ENCODE results near the gene PARD6A. TPM values are rescaled to one million over a fixed set of nuclear protein-coding genes. Genes with fewer than 3 reads are reported as not detected.
A peak's percentile ranks its signal among the peaks of the same experiment; 100 is the strongest.

PARD6A gene
- total and polyA plus RNA-seq, 5 donors from 2014 or later: 6.2 to 19.9 (median 17.9) TPM

DNA sequence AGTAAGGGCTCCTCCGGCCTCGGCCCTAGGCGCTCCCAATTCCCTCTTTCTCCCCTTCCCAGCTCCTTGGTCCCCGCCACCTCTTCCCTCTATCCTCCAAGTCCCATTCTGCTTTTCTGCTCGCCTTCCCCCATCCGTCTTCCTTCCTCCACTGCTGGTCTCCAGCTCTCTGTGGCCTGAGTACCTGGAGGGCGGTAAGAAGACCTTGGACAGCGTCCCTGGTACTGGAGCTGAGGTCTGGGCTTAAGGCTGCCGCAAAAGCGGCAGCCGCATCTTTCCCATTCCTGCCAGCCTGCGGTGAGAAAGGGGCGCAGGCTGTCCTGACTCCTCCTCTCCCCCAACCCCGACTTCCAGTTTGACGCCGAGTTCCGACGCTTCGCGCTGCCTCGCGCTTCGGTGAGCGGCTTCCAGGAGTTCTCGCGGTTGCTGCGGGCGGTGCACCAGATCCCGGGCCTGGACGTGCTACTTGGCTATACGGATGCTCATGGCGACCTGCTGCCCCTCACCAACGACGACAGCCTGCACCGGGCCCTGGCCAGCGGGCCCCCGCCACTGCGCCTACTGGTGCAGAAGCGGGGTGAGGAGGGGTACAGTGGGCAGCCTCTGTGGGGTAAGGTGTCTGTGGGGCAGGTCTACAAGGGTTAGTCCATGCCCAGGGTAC is 471 bp downstream of the PARD6A start:
- Mint-ChIP-seq H3K27ac (peak overlapping the region; percentile 90 to 98 (median 93)), H3K4me3 (peak overlapping the region; percentile 89 to 100 (median 94)), H3K27me3 (peaks cover 4% of the 10 kb centered on the region), H3K36me3 (no peaks in the 10 kb centered on the region), H3K9me3 (no peaks in the 10 kb centered on the region), H3K4me1 (peaks cover 0 to 45% (median 18%) of the 10 kb centered on the region in 4 donors)
- peak in 1 of 3 donors; percentile 40 for DNase-seq
- H3K27ac ChIP-seq (ENCODE audit: insufficient read depth, low read length, poor library complexity, severe bottlenecking): peak overlapping the region; percentile 98
- peaks cover 38% of the 10 kb centered on the region for H3K4me1 ChIP-seq (ENCODE audit: control insufficient read depth, insufficient read depth, low read length, poor library complexity, severe bottlenecking)
- H3K36me3 ChIP-seq (ENCODE audit: control insufficient read depth, insufficient read depth, low read length): peaks cover 5% of the 10 kb centered on the region
- H3K27me3 ChIP-seq (ENCODE audit: control insufficient read depth, insufficient read depth, low read length): no peaks in the 10 kb centered on the region
- ATAC-seq (ENCODE audit: low read depth in 2 of 2): no peak
- H3K9me3 ChIP-seq (ENCODE audit: control insufficient read depth in 2 of 2, low read length in 2 of 2): no peaks in the 10 kb centered on the region
- H3K4me3 ChIP-seq (ENCODE audit: low read depth, low read length): peak overlapping the region; percentile 68

GRCh38 chr16:67661886-67662652 is 1.3 kb downstream of the PARD6A start:
- Histone ChIP-seq H3K27ac (ENCODE audit: insufficient read depth, low read length, poor library complexity, severe bottlenecking) (no peak overlapping the region), H3K36me3 (ENCODE audit: control insufficient read depth, insufficient read depth, low read length) (no peaks in the 10 kb centered on the region), H3K27me3 (ENCODE audit: control insufficient read depth, insufficient read depth, low read length) (no peaks in the 10 kb centered on the region), H3K4me1 (ENCODE audit: control insufficient read depth, insufficient read depth, low read length, poor library complexity, severe bottlenecking) (peaks cover 44% of the 10 kb centered on the region), H3K9me3 (ENCODE audit: control insufficient read depth in 2 of 2, low read length in 2 of 2) (no peaks in the 10 kb centered on the region), H3K4me3 (ENCODE audit: low read depth, low read length) (no peak overlapping the region)
- no peaks in the 10 kb centered on the region for H3K36me3 Mint-ChIP-seq
- H3K4me3 Mint-ChIP-seq: peak overlapping the region; percentile 40 to 100 (median 91)
- no peak for DNase-seq
- H3K9me3 Mint-ChIP-seq: no peaks in the 10 kb centered on the region
- H3K27ac Mint-ChIP-seq: peak overlapping the region in 1 of 3 donors; percentile 98
- H3K4me1 Mint-ChIP-seq: peaks cover 0 to 49% (median 21%) of the 10 kb centered on the region in 4 donors
- no peak for ATAC-seq (ENCODE audit: low read depth in 2 of 2)
- peaks cover 4% of the 10 kb centered on the region for H3K27me3 Mint-ChIP-seq

- no peaks in the 10 kb centered on the region for H3K36me3 ChIP-seq (ENCODE audit: control insufficient read depth, insufficient read depth, low read length)
- H3K9me3 ChIP-seq (ENCODE audit: control insufficient read depth in 2 of 2, low read length in 2 of 2): no peaks in the 10 kb centered on the region
- peak overlapping the region in 2 of 4 donors; percentile 40 to 72 for H3K4me3 Mint-ChIP-seq
- H3K27ac Mint-ChIP-seq: no peak overlapping the region
- peaks cover 0 to 54% (median 22%) of the 10 kb centered on the region in 4 donors for H3K4me1 Mint-ChIP-seq
- no peak overlapping the region for H3K4me3 ChIP-seq (ENCODE audit: low read depth, low read length)
- ATAC-seq (ENCODE audit: low read depth in 2 of 2) (no peak), DNase-seq (no peak)
- no peak overlapping the region for H3K27ac ChIP-seq (ENCODE audit: insufficient read depth, low read length, poor library complexity, severe bottlenecking)
- H3K36me3 Mint-ChIP-seq: no peaks in the 10 kb centered on the region
- H3K9me3 Mint-ChIP-seq: no peaks in the 10 kb centered on the region
- no peaks in the 10 kb centered on the region for H3K27me3 ChIP-seq (ENCODE audit: control insufficient read depth, insufficient read depth, low read length)
- H3K4me1 ChIP-seq (ENCODE audit: control insufficient read depth, insufficient read depth, low read length, poor library complexity, severe bottlenecking): peaks cover 50% of the 10 kb centered on the region
- H3K27me3 Mint-ChIP-seq: peaks cover 4% of the 10 kb centered on the region
Measured at GRCh38 chr16:67662653-67663010, 1.9 kb downstream of the PARD6A start.

- Histone ChIP-seq H3K36me3 (ENCODE audit: control insufficient read depth, insufficient read depth, low read length) (no peaks in the 10 kb centered on the region), H3K27me3 (ENCODE audit: control insufficient read depth, insufficient read depth, low read length) (no peaks in the 10 kb centered on the region), H3K27ac (ENCODE audit: insufficient read depth, low read length, poor library complexity, severe bottlenecking) (no peak overlapping the region), H3K4me3 (ENCODE audit: low read depth, low read length) (no peak overlapping the region), H3K4me1 (ENCODE audit: control insufficient read depth, insufficient read depth, low read length, poor library complexity, severe bottlenecking) (peaks cover 52% of the 10 kb centered on the region), H3K9me3 (ENCODE audit: control insufficient read depth in 2 of 2, low read length in 2 of 2) (no peaks in the 10 kb centered on the region)
- Mint-ChIP-seq H3K27ac (no peak overlapping the region), H3K4me3 (peak overlapping the region in 2 of 4 donors; percentile 28 to 72), H3K27me3 (peaks cover 4% of the 10 kb centered on the region), H3K36me3 (no peaks in the 10 kb centered on the region), H3K4me1 (peaks cover 0 to 54% (median 26%) of the 10 kb centered on the region in 4 donors), H3K9me3 (no peaks in the 10 kb centered on the region)
- no peak for ATAC-seq (ENCODE audit: low read depth in 2 of 2)
- peak in 1 of 3 donors; percentile 34 for DNase-seq
Measured at GRCh38 chr16:67663151-67663876, 2.6 kb downstream of the PARD6A start.

- H3K36me3 ChIP-seq (ENCODE audit: control insufficient read depth, insufficient read depth, low read length): no peaks in the 10 kb centered on the region
- DNase-seq: no peak
- Mint-ChIP-seq H3K4me3 (peak overlapping the region in 3 of 4 donors; percentile 47 to 75 (median 68)), H3K27me3 (peaks cover 4% of the 10 kb centered on the region), H3K9me3 (no peaks in the 10 kb centered on the region), H3K4me1 (peaks cover 0 to 53% (median 24%) of the 10 kb centered on the region in 4 donors), H3K36me3 (no peaks in the 10 kb centered on the region), H3K27ac (peak overlapping the region in 2 of 3 donors; percentile 49 to 94)
- no peaks in the 10 kb centered on the region for H3K9me3 ChIP-seq (ENCODE audit: control insufficient read depth in 2 of 2, low read length in 2 of 2)
- H3K4me3 ChIP-seq (ENCODE audit: low read depth, low read length): no peak overlapping the region
- ATAC-seq (ENCODE audit: low read depth in 2 of 2): no peak
- H3K27me3 ChIP-seq (ENCODE audit: control insufficient read depth, insufficient read depth, low read length): no peaks in the 10 kb centered on the region
- peaks cover 47% of the 10 kb centered on the region for H3K4me1 ChIP-seq (ENCODE audit: control insufficient read depth, insufficient read depth, low read length, poor library complexity, severe bottlenecking)
- no peak overlapping the region for H3K27ac ChIP-seq (ENCODE audit: insufficient read depth, low read length, poor library complexity, severe bottlenecking)
Measured at GRCh38 chr16:67663877-67664222, 3.1 kb downstream of the PARD6A start.

DNA sequence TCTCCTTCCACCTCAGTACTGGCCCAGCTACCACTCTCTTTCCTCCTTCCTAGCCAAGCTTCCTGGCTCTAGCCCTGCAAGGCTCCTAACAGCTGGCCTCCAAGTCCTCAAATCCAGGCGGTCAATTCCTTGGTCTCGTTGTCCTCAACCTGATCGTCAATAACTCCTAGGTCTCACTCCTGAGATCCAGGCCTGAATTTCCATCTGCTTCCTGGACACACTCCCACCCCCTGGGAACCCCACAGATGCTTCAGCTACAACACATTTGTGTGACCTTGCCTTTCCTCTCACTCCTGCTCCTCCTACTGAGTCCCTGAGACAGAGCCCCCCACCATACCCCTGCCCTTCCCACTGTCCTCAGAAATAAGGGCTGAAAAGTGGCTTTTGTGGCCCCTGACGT is 3.5 kb downstream of the PARD6A start:
- H3K9me3 ChIP-seq (ENCODE audit: control insufficient read depth in 2 of 2, low read length in 2 of 2): no peaks in the 10 kb centered on the region
- H3K27me3 ChIP-seq (ENCODE audit: control insufficient read depth, insufficient read depth, low read length): no peaks in the 10 kb centered on the region
- DNase-seq (no peak), ATAC-seq (ENCODE audit: low read depth in 2 of 2) (no peak)
- Mint-ChIP-seq H3K4me1 (peaks cover 0 to 51% (median 21%) of the 10 kb centered on the region in 4 donors), H3K27me3 (peaks cover 4% of the 10 kb centered on the region), H3K4me3 (peak overlapping the region in 3 of 4 donors; percentile 47 to 83 (median 75)), H3K9me3 (no peaks in the 10 kb centered on the region), H3K36me3 (no peaks in the 10 kb centered on the region), H3K27ac (peak overlapping the region in 2 of 3 donors; percentile 49 to 94)
- H3K36me3 ChIP-seq (ENCODE audit: control insufficient read depth, insufficient read depth, low read length): no peaks in the 10 kb centered on the region
- H3K4me3 ChIP-seq (ENCODE audit: low read depth, low read length): no peak overlapping the region
- peaks cover 43% of the 10 kb centered on the region for H3K4me1 ChIP-seq (ENCODE audit: control insufficient read depth, insufficient read depth, low read length, poor library complexity, severe bottlenecking)
- no peak overlapping the region for H3K27ac ChIP-seq (ENCODE audit: insufficient read depth, low read length, poor library complexity, severe bottlenecking)

- Mint-ChIP-seq H3K4me1 (peaks cover 0 to 52% (median 21%) of the 10 kb centered on the region in 4 donors), H3K27me3 (peaks cover 4% of the 10 kb centered on the region), H3K9me3 (no peaks in the 10 kb centered on the region), H3K4me3 (peak overlapping the region; percentile 33 to 83 (median 62)), H3K36me3 (no peaks in the 10 kb centered on the region), H3K27ac (no peak overlapping the region)
- Histone ChIP-seq H3K9me3 (ENCODE audit: control insufficient read depth in 2 of 2, low read length in 2 of 2) (no peaks in the 10 kb centered on the region), H3K36me3 (ENCODE audit: control insufficient read depth, insufficient read depth, low read length) (no peaks in the 10 kb centered on the region), H3K27me3 (ENCODE audit: control insufficient read depth, insufficient read depth, low read length) (no peaks in the 10 kb centered on the region), H3K27ac (ENCODE audit: insufficient read depth, low read length, poor library complexity, severe bottlenecking) (no peak overlapping the region), H3K4me3 (ENCODE audit: low read depth, low read length) (no peak overlapping the region), H3K4me1 (ENCODE audit: control insufficient read depth, insufficient read depth, low read length, poor library complexity, severe bottlenecking) (peaks cover 39% of the 10 kb centered on the region)
- ATAC-seq (ENCODE audit: low read depth in 2 of 2) (no peak), DNase-seq (no peak)
Measured at GRCh38 chr16:67664871-67665270, 4.1 kb downstream of the PARD6A start.
